HG03064 (cell line): ENCODE data around the gene MAGI3.

ENCODE experiments used
- ATAC-seq: cut with Tn5 transposase; IDR thresholded peaks from one replicate; pipeline ENCODE4 v1.9.1; 2021; ENCODE audit warnings: low read depth; ENCODE audit not compliant: unreplicated experiment

The MAGI3 gene

GRCh38 chr1:113641396-113641795, 251.1 kb downstream of the MAGI3 start:
- no peak for ATAC-seq

- no peak for ATAC-seq
Observed at GRCh38 chr1:113647164-113647563, 256.8 kb downstream of the MAGI3 start.

DNA sequence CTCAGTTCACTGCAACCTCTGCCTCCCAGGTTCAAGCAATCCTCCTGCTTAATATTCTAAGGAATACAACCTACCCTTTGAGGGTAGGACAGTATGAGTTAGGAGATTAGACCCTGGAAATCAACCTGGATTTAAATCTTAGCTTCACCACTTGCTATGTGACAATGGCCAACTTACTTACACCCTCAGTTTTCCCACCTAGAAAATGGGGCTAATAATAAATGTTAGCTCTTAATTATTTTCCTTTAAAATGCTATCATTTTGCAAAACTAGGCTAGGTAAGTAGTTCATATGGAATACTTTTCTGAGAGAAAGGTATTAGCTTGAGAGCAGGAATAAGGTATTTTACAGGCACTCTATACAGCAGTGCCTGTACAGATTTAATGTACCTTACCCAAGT, 258.2 kb downstream of the MAGI3 start:
- ATAC-seq, result no peak

DNA sequence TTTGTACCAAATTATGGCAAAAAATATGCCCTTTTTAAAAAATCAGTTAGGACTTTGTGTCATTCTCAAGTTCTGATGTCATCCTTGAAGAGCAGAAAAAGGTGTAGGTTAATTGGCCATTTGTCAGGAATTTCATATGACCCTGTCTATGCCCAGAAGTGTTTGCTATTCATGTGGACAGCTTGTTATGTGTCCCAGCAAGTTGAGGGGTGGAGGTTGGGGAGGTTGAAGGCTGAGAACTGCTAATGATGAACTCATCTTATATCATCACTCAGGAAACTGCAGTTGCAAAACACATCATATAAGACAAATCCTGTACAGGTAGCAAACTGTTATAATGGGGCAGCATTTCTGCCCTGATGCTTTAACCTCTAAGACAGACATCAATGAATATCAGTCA, 262.5 kb downstream of the MAGI3 start:
- no peak for ATAC-seq

DNA sequence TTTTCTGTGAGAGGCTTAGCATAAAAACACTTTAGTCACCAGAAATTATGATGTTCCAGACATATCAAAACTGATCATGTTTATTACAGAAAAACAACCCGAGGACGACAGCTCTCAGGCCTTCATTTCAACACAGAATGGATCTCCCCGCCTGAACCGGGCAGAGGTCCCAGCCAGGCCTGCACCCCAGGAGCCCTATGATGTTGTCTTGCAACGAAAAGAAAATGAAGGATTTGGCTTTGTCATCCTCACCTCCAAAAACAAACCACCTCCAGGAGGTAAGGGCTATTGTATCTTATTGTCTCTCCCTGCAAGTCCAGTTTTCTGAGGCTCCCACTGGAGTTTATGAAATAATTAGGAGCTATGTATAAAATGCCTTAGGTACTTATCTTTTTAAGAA, 263.4 kb downstream of the MAGI3 start:
- no peak for ATAC-seq

DNA sequence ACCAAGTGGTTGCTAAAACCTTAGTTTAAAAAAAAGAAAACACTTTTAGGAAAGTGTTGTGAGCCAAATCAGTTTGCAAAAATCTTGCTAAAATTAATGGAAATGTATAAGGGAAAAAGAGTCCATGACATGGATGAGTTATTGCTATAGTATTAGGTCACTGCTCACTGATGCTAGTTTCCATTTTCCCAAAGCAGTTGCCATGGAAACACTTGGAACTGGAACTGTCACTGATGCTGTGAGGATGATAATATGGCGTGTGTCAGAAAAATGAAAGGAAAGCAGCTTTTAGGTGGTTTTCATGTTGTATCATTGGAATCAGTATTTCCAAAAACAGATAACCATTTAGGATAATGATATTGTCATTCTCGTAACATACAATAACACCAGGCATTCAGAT, 264.6 kb downstream of the MAGI3 start:
- no peak for ATAC-seq

DNA sequence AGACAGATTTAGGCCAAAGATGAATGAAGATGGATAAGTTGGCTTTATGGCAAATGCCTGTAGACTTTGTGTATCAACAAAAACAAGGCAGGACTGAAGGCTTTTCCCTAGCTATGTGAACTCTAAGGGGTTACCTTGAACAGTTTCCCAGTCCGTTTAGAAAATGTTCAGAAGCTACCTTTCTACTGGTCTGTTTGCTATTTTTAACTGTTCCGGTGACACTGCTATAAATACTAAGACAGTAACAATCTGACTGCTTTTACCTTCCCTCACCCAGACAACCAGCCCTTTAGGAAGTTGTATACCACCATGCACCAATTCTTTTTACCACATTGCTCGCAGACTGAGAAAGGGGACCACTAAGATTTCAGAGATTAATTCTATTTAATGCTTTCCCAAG, 266.8 kb downstream of the MAGI3 start:
- ATAC-seq, result no peak

DNA sequence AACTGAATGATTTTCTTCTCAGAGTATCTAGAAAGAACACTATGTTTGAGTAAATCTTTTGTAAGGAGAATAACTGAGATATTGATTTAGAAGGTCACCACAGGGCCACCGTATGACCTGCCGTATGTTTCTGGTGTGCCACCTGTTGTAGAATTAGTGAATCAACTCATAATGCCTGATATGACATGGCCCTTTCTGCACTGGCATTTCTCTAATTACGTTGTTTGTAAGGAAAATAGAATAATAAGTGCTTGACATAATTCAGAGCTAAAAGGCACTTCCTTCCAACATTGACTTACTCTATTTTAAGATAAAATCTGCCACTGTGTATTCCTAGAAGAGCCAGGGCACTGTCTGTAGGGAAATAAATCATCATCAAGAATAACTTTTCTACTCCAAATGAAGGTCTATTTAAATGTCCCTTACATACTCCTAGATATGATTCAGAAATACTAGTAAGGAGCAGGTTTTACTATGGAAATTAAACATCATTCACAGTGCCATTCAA, 267.3 kb downstream of the MAGI3 start:
- ATAC-seq, result no peak

- ATAC-seq, result no peak
Observed at GRCh38 chr1:113659035-113659434, 268.7 kb downstream of the MAGI3 start.

GRCh38 chr1:113659556-113659955, 269.2 kb downstream of the MAGI3 start:
- ATAC-seq, result no peak

- ATAC-seq, result no peak
Observed at GRCh38 chr1:113660088-113660487, 269.8 kb downstream of the MAGI3 start.

DNA sequence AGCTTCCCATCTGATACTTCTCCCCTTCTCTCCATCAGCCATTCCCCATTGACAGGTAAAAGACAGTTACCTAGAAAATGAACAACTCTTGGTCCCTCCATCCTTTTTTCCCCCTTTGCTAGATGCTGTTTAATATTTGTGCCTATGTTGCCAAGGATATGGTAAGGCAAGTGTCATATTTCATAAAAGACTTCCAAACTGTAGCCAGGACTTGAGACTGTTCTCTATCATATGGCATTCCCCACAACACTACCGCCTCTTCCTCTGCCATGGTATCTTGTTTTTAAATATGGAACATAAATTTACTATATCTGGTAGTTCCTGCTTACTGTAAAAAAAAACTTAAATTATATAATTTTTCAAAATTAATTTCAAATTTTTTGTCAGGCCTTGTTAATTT, 271.8 kb downstream of the MAGI3 start:
- ATAC-seq, result no peak

- ATAC-seq, result no peak
Observed at GRCh38 chr1:113663165-113663951, 273.0 kb downstream of the MAGI3 start.

- no peak for ATAC-seq
Observed at GRCh38 chr1:113665071-113665470, 274.8 kb downstream of the MAGI3 start.

GRCh38 chr1:113666126-113666525, 275.8 kb downstream of the MAGI3 start:
- no peak for ATAC-seq

DNA sequence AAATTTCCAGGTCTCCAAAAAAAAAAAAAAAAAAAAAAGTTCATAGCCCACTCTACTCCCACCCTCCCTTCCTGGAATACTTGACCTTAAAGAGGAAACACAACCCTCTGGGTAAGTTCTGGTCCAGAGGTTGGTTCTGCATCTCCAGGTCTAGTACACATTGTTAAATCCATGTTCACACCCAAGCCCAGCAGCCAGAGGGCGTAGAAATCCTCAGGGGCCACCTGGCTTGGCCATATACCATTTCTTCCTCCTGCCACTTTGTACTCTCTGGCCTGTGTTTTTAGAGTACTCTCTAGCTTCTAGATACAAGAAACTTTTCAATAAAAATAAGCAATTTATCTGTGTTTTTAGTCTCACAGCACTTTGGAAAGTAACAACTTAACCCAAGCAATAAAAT, 279.7 kb downstream of the MAGI3 start:
- ATAC-seq, result no peak

DNA sequence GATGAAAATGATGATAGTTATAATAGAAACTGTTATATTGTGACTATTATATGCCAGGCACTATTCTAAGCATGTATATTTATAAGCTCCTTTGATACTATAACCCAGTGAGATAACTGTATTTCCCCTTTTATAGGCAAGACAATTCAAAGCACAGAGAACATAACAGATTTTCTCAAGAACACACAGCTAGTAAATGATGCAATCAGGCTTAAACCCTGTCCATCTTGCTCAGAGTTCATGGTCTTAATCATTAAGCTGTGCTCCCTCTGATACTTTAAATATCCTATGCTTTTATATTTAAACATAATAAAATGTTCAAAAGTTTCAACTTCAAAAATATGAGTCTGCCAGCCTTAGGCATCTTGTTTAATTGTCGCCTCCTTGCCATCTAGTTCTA, 280.3 kb downstream of the MAGI3 start:
- no peak for ATAC-seq

DNA sequence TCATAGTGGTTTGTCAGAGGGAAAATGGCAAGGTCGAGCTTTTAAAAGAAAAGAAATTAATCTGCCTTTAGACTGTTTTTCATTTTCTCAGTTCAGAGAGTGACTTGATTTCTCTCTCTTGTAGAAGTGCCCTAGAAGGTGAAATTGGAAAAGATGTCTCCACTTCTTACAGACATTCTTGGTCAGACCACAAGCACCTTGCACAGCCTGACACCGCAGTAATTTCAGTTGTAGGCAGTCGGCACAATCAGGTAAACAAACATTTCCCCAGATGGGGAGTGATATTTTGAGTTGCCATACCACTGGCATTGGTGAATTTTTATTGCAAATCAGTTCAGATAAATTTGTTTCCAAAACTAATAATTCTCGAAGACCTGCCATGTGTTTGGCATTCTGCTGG, 282.2 kb downstream of the MAGI3 start:
- no peak for ATAC-seq

DNA sequence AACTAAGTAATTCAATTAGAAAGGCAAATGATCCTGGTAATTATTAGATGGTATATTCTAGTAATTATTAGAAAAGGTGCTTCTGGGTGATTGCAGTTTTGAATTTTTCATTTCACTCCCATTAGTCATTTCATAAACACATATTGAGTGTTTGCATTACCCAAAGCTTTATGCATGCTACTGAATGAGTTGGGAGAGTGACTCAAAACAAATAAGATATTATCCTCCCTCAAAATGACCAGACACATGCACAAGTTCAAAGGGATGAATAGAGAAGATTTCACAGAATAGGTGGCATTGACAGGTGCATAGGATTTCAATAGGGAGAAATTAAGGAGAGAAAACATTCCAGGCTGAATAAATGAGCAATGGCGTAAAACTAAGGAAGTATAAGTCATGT, 284.3 kb downstream of the MAGI3 start:
- ATAC-seq, result no peak

GRCh38 chr1:113675302-113675701, 285.0 kb downstream of the MAGI3 start:
- ATAC-seq, result no peak

- ATAC-seq, result no peak
Observed at GRCh38 chr1:113676524-113676923, 286.2 kb downstream of the MAGI3 start.

GRCh38 chr1:113677250-113678158, 287.2 kb downstream of the MAGI3 start:
- ATAC-seq, result no peak
